Measurements from ENCODE around the gene GRM8. TPM values are rescaled to one million over a fixed set of nuclear protein-coding genes. Genes with fewer than 3 reads are reported as not detected.

The GRM8 gene
- total RNA-seq, 2 donors from 2014 or later: 0.18 TPM; not detected in 1

DNA sequence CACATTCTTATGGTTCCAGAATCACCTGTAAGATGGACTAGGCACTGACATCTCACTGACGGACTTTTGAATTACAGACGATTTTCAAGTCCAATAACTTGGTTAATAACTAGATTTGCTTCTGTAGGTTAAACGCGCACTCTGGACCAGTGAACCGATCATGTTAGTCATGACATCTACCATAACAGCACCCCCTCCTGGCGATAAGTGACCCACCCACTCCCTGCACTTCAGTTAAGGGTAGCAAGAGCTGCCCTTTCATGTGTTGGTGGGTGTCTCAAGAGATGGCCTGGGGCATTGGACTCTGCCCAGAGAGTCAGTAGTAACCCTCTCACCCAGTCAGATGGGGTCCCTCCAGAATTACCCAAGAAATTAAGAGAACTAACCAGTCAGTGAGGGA is 12.9 kb downstream of the GRM8 start:
- DNase-seq (no peak), ATAC-seq (no peak)
- intact Hi-C loops (cut with DNase I): no loop called here

DNA sequence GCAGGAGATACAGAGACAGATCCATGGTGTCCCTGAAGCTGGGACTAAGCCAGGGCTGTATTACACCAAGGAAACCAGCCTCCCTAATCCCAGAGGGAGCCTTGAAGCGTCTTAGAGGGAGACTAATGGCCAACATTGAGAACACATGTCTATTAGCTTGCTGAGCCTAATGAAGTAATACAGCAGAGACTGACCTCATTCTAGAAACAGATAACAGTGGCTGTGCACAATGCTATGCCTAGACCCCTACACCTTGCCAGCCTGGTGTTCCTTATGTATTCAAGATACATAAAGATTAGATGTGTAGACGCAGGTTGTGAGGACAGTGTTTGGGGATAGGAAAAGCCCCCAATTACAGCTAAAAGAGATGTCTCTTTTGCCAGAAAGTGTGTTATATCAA is 19.1 kb downstream of the GRM8 start:
- no peak for ATAC-seq
- DNase-seq: no peak
- intact Hi-C loops (cut with DNase I): no loop called here

DNA sequence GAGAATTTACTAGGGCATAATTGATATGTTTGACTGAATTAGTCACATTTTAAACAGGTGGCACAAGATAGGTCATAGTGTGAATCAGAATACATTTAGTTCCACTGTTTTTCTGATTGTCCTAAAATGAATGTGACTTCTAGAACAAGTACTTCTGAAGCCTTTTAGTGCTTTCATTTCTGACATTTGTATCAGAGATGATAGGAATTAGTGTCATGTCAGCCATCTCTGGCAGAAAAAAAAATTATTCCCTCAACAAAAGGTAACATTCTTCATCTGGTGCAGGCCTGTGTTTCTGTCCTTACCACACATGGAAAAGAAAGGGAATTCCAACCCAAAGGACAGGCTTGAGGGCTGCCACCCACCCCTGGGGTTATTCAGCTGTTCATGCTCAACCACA is 21.3 kb downstream of the GRM8 start:
- ATAC-seq (no peak), DNase-seq (no peak)
- intact Hi-C loops (cut with DNase I): no loop called here

DNA sequence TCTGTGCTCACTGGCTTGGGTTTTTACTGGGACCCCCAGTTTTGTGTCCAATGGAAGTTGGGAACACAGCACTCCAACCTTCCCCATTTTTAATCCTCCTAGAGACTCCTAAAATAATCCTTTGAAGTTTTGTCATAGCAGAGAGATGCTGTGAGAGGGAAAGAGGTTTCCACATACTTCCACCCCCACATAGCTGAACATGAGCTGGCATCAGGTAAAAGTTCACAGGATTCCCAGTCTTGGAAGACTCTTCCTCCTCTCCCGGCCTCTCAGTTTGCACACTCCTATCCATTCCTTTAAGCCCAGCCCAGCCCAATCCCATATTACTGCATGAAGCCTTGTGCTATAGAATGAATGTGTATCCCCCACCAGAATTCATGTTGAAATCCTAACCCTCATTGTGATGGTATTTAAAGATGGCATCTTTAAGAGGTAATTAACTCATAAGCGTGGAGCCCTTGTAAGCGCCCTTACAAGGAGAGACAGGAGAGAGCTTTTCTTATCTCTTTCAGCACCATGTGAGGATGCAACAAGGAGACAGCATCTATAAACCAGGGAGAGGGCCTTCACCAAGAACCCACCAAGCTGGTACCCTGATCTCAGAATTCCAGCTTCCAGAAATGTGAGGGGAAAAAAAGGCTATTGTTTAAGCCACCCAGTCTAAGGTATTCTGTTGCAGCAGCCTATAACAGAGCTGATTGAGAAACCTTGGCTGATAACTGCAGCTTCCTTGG is 22.4 kb downstream of the GRM8 start:
- DNase-seq (no peak), ATAC-seq (no peak)
- intact Hi-C loops (cut with DNase I): no loop called here

DNA sequence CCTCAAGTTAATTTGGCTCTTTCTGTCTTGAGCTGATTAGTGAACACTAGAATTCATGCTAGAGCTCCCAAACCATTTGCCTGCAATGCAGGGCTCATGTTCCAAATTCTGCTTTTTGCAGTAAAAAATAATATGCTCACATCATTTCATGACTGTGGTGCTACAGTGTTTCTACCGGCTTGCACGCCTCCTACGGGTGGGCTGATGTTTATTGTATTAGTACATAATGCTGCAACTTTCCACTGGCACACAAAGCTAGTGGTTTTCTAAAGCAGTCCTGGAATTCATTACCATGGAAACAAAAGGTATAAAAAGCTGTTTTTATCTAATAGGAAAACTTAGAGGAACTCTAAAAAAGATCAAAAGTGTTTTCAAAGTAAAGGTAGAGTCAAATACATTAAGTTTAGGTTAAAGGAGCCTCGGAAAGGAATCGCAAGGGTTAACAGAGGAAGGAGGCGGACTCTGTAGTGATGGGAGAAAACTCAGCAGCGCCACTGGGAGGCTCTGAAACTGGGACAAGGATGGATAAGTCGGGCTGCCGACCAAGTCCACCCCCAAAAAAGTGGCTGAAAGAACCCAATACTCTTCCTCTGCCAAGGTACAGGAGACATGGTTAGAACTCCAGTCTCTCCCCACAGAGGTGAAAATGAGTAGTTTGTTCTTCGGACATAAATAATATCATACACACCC is 25.9 kb downstream of the GRM8 start:
- DNase-seq (no peak), ATAC-seq (no peak)
- intact Hi-C loops (cut with DNase I): no loop called here

DNA sequence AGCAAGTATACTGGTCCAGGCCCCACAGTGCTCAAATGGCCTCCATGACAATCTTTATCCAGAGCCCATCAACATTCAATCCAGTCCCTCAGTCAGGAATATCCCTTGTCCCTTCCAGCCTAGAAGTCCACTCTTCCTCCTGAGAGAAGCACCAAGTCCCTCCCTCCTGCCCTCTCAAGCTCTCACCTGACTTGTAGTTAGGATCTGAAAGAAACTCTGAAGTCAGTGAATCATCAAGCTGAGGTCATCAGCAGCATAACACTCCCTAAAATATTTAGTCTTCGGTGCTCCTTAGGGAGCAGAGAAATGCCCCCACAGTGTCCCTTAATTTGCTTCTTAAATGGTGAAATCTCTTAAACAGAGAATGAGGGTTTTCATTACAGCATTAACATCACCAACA is 31.0 kb downstream of the GRM8 start:
- ATAC-seq: no peak
- intact Hi-C loops (cut with DNase I): no loop called here
- no peak for DNase-seq

DNA sequence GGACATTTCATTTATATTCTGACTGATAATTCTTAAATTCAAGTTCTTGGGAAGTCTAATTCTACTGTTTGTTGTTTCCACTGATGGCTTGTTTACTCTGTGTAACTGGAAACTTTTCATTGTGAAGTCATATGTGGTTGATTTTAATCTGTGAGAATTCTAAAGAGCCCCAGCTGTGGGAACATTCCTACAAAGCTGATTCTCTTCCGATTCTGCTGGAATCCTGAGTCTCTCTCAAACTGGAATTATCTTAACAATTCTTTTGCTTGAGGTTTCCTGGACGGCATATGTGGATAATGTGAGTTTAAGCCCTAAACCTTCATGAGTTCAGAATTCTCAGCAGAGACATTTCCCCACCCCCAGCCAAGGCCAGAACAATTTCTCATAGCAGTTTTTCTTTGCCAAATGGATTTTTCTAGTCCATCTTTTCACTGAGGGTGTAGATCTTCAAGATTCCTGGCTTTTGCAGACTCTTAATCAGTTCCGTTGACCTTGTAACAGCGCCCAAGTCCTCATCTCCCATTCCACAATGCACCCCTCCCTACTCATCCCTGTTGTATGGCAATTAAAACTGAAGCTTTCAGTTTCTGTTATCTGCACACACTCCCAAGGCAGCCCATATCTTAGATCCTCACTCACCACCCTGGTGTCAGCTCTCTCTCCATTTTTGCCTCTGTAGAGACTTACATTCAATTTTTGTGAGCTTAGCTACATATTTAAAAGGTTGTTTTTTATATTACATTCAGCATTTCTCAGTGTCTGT is 37.6 kb downstream of the GRM8 start:
- DNase-seq (no peak), ATAC-seq (no peak)
- intact Hi-C loops (cut with DNase I): no loop called here

DNA sequence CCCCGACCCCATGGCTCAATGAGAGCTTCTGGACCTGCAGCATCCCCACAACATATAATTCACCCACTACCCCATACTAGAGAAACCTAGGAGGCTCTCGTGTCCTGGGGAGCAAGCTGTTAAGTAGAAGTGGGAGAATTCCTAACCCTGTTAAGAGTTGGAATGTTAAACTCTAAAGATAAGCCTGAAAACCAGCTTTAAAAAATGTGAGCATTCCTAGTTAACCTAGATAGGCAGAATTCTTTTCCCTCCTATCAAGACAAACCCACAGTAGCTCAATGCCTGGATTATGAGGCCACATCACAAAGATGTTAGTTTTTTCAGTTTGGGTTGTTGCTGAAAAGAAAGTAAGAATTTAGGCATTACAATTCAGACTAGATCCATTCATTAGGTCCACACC is 42.9 kb downstream of the GRM8 start:
- no peak for ATAC-seq
- intact Hi-C loops (cut with DNase I): no loop called here
- no peak for DNase-seq

DNA sequence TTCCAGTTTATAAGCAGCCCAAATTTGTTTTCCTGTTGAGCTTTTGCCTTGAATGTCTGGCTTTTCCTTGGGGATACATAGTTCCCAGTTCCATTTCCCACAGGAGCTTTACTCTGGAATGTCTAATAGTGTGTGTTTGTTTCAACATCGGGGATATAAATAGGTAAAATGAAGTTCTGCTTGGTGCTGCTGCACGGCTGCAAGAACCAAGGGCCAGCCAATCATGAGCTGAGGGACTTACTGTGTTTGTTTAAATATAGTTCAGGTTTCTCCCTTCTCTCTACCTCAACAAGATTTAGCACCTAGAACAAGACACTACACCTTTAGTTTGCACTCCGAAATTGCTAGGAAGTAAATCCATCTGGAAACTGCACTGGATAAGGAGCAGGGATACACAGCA is 43.9 kb downstream of the GRM8 start:
- ATAC-seq (no peak), DNase-seq (no peak)
- intact Hi-C loops (cut with DNase I): no loop called here

DNA sequence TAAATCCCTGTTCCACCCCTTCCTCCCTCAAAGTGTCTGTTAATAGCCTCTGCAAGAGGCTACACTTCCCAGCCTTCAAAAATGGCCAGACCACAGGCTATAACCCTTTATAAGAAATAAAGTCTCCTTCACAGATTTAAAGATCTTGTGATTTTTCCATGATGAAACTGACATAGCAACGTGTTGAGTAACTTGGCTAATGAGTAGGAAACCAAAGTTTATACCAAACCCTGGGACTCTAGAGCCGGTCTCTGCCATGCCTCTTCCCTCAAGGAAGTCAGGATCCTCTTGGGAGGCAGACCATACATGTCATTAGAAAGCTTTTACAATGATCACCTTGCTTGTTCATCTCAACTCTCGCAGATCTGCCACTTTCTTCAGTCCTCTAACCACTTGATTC is 44.4 kb downstream of the GRM8 start:
- DNase-seq (no peak), ATAC-seq (no peak)
- intact Hi-C loops (cut with DNase I): no loop called here

DNA sequence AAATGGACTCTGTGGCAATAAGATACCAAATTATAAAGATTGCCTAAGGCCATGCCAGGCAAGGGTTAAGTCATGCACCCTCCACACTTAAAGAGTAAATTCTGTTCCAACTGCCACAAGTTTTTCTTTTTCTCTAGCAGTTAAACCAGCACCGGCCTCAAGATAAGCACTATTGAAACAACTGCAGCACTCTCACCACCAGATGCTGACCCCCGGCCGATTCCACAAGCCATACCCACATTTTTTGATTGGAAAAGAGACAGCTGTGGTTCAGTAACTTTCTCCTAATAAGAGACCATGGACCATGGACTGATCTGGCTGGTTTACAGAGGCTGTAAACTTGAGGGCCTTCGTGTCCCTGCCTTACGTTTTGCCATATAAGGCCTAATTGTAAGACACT is 44.9 kb downstream of the GRM8 start:
- DNase-seq (no peak), ATAC-seq (no peak)
- intact Hi-C loops (cut with DNase I): no loop called here

DNA sequence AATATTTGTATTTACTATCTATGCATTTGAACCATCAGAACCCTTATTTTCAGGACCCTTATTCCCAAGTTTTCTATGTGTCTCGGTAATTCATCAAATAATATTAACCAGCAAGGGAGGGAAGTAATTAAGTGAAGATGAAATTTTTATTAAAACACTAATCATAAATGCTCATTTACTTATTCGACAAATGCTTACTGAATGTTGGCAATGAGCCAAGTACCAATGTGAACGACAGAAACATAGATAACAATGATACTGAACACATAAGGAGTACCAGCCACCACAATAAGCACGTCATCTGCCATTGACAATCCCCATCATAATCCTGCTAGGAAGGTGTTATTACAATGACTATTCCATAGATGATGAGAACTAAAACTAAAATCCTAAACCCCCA is 45.5 kb downstream of the GRM8 start:
- ATAC-seq: no peak
- DNase-seq: no peak
- intact Hi-C loops (cut with DNase I): no loop called here

DNA sequence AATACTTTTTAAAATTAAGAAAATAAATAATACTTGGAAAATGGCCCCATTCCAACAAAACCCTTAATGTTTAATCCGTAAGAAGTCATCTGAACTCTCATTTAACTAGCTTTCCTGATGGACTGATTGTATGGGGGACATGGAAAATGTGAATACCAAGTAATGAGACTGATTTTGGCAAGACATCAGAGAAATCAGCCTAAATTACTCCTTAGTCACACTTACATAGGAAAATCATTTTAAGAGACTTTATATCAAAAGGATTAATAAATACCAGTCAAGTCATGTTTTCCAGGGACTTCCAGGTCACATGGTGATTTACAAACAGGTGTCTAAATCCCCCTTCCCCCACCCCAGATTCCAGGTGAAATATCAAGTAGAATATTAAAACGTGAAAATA is 58.2 kb downstream of the GRM8 start:
- no peak for ATAC-seq
- DNase-seq: no peak
- intact Hi-C loops (cut with DNase I): no loop called here

DNA sequence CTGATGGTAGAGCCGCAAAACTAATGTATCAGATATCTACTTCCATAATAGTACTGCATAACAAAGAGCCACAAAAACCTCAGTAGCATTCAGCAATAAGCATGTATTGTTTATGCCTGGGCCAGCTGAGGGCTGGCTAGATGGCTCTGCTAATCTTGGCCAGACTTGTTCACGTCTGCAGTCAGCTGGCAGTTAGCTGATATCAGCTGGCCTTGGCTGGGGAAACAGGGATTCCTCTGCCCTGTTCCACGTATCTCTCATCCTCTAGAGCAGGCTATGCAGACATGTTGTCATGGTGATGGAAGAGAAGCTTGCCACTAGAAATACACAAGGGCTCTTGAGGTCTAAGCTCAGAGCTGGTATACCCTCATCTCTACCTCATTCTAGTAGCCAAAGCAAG is 62.9 kb downstream of the GRM8 start:
- ATAC-seq: no peak
- no peak for DNase-seq

DNA sequence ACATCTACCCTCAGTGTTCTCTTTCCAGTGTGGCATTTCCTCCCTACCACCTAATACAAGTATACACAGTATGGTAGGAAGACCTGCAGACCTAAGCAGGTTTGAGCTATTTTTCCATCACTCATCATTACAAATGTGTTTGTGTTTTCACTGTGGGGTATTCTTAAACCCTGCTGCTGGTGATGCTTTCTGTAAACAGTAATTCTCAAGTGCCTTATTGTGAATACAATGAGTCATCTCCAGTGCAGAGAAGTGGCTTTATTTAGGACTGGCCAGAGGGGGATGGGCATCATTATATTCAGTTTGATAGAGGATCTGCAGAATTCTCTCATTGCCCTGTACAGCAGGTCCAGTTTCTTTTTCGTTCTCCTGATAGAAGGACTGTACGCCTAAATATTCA is 63.7 kb downstream of the GRM8 start:
- intact Hi-C loops (cut with DNase I): no loop called here
- ATAC-seq (no peak), DNase-seq (no peak)

More for the DNA sequence above, 62.9 kb downstream of the GRM8 start:
- intact Hi-C loops (cut with DNase I): no loop called here

DNA sequence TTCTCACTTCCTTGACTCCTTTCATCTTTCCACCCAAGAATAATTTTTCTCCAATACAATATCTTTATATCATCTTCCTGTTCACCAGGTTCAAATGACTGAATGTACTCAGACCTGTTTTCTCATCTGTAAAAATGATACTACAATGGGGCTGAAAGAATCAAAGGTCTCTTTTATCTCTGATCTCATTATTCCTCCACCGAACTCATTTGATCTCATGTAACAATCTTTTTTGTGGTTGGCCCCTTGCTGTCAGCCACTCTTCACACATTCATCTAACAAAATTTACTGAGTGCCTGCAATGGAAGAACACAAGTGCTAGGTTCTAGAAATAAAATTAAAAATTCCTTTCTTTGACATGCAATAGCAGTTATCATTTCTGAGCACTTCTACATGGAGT is 65.0 kb downstream of the GRM8 start:
- intact Hi-C loops (cut with DNase I): no loop called here

DNA sequence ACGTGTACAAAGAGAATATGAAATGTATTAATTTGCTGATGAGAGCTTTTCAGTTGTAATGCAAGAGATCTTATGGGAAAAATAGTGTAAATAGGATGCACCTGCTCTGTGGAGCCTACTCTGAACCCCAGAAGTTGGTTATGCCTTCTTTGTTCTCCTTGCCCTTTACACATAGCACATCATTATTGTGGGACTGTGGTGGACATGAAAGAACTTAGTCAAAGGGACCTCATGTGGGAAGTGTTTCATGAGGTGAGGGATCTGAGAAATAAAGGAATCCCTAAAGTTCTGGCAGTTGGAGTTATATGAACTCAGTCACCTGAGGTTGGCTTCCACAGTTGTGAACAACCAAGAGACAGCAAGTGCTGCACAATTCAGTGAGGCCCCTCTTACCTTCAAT is 66.1 kb downstream of the GRM8 start:
- ATAC-seq: no peak
- intact Hi-C loops (cut with DNase I): no loop called here
- no peak for DNase-seq

More for the DNA sequence above, 65.0 kb downstream of the GRM8 start:
- DNase-seq (no peak), ATAC-seq (no peak)

DNA sequence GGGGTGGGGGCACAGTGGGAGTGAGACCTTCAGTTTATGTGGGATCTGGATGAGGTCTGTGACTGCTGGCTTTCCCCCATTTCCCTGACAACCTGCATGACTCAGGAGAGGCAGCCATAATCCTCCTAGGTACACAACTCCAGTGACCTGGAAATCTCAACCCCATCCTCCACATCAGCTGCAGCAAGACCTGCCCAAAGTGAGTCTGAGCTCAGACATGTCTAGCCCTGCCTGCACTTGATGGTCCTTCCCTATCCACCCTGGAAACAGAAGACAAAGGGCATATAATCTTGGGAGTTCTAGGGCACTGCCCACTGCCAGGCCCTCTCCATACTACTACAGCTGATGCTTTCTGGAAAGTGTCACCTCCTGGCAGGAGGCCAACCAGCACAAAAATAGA is 75.6 kb downstream of the GRM8 start:
- intact Hi-C loops (cut with DNase I): no loop called here
- DNase-seq (no peak), ATAC-seq (no peak)

DNA sequence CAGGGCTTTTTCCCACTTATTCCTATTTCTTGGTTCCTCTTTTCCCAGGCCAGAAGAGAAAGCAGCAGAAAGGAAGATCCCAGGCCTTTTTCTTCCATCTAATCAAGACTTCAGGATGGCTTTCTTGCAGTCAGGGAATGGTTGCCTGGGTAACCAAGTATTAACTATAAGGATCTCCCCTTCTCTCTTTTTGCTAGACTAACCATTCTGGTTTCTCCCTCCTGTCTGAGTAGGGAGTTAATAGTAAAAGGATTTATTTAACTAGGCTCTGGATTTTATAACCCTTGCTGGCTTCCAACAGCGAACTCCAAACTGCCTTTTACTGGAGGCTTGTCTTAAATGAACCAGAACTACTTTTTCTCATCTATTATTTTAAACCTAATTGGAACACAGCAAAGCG is 90.4 kb downstream of the GRM8 start:
- ATAC-seq (no peak), DNase-seq (no peak)
- intact Hi-C loops (cut with DNase I): no loop called here

DNA sequence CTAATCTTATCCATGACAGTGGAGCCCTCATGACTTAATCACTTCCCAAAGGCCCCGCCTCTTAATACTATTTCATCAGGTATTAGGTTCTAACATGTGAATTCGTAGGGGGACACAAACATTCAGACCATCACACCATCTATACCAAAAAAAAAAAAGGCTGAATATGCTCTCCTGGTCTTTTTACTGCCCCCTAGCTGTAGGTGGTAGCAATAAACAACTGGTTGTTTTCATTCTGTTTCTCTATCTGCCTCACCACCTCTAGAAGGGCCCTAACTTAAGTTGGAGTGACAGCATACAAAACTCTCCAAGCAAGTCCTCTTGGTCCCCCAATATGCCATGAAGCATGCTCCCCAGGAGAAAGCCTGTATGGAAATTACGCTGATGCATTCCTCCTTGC is 94.1 kb downstream of the GRM8 start:
- intact Hi-C loops (cut with DNase I): no loop called here
- ATAC-seq (no peak), DNase-seq (no peak)

DNA sequence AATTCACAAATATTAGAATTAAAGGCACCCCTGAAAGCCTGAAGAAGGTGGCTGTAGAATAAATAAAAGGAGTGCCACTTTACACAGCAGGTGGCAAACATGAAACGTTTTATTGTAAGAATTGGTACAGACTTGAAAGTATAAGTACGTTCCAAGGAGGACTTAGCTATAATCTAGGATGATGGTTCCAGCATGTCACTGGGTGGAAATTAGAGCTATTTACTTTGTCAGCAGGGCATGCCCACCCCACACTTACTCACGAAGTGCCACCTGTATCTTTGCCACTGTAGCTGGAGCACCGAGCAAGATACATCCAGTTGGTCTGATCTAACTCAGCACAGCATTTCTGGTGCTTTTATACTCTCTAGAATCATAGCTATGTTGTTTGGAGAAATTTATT is 97.8 kb downstream of the GRM8 start:
- intact Hi-C loops (cut with DNase I): no loop called here
- DNase-seq (no peak), ATAC-seq (no peak)
